ENCODE data around the gene CEP295NL.
"Not testable (repeated sequence)": the region's sequence is repeated elsewhere in the genome, so short reads cannot be mapped to it uniquely, and the experiment has no call there.

CEP295NL gene

DNA sequence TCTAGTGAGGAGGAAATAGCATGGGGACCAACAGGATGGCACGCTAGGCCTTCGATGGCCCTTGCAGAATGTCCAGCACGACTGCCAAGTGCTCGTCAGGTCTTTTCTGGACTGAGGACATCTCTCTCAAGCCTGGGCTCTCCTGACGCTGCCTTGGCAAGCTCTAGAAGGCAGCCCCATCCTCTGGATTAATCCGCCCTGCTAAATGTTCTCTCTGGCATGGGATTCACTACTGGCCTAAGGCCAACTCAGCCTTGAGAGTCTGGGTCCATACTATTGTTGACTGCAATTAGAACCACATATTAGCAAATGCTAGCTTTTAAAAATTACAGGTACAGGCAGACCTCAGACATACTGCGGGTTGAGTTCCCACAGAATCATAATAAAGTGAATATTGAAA lies 2.5 kb upstream of the CEP295NL start:
- DNase-seq (ENCODE audit: low read depth, low spot score): no peak

DNA sequence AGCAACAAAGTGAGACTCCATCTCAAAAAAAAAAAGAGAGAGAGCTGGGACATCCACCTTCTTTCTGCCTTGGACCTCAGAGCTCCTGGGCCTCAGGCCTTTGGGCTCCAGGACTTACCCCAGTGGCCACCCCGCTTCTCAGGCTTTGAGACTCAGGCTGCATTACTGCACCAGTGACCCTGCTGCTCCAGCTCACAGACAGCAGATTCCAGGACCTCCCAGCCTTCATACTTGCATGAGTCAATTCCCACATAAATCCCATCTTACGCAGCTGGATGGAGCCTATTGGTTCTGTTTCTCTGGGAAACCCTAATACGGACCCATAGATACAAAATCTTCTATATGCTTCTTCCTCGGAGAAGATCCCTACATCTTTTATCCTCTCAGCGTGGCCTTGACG lies 2.1 kb upstream of the CEP295NL start:
- DNase-seq (ENCODE audit: low read depth, low spot score): no peak

DNA sequence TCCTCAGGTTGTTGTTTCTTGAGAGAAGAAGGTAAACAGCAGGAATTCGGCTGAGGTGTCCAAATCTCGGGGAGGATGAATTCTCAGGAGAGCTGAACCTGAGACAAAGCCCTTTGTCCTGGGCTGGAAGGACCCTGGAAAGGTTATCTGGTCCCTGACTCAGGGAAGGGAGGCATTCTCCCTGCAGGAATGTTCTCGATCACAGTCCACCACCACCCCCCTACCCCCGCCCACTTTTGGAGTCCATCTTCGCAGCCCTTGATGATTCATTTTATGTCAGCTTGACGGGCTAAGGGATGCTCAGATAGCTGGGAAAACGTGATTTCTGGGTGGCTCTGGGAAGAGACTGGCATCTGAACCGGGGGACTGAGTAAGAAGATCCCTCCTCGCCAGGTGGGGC lies 1.4 kb upstream of the CEP295NL start:
- no peak for DNase-seq (ENCODE audit: low read depth, low spot score)

DNA sequence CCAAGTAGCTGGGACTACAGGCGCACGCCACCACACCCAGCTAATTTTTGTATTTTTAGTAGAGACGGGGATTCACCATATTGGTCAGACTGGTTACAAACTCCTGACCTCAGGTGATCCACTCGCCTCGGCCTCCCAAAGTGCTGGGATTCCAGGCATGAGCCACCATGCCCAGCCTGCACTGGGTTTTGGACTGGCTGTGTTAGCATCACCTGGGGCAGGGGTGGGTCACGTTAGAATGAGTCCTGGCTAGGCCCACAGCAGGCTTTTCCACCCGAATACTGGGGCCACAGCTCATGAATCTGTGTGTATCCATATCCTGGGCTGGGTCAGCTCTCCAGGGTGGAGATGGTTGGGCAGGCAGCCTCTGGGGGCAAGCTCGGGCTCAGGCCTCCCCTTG lies 770 bp downstream of the CEP295NL start:
- DNase-seq (ENCODE audit: low read depth, low spot score): not testable (repeated sequence)

DNA sequence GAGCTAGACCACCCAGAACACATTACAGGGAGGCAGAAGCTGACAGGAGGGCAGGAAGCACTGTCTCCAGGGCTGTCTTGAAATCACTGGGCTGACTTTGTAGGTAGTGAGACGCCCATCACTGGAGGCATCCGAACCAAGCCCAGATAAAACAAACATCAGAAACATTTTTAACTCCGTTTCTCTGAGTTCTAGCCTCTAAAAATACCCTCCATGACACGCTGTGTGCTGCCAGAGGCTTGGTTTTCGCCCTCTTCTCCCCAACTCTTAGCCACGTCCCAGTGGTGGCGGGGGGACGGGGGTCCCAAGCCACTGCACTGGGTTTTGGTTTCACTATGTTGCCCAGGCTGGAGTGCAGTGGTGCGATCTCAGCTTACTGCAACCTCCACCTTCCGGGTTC lies 1.2 kb downstream of the CEP295NL start:
- no peak for DNase-seq (ENCODE audit: low read depth, low spot score)

DNA sequence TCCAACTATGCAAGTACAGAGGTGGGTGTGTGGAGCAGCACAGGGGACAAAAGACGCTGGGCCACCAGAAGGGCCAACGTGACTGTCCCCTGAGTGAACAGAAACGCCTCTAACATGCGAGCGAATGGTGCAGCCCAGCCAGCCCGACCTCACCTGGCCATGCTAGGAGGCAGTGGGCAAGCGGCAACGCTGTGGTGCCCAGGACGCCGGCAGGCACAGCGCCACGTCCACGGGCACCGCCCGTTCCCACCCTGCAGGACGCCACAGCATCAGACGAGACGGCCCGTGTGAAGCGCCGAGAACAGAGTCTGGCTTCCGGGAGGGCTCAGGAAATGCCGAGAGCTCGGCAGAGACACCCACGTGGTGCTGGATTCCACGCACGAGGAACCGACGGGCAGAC lies 2.2 kb downstream of the CEP295NL start:
- no peak for DNase-seq (ENCODE audit: low read depth, low spot score)

DNA sequence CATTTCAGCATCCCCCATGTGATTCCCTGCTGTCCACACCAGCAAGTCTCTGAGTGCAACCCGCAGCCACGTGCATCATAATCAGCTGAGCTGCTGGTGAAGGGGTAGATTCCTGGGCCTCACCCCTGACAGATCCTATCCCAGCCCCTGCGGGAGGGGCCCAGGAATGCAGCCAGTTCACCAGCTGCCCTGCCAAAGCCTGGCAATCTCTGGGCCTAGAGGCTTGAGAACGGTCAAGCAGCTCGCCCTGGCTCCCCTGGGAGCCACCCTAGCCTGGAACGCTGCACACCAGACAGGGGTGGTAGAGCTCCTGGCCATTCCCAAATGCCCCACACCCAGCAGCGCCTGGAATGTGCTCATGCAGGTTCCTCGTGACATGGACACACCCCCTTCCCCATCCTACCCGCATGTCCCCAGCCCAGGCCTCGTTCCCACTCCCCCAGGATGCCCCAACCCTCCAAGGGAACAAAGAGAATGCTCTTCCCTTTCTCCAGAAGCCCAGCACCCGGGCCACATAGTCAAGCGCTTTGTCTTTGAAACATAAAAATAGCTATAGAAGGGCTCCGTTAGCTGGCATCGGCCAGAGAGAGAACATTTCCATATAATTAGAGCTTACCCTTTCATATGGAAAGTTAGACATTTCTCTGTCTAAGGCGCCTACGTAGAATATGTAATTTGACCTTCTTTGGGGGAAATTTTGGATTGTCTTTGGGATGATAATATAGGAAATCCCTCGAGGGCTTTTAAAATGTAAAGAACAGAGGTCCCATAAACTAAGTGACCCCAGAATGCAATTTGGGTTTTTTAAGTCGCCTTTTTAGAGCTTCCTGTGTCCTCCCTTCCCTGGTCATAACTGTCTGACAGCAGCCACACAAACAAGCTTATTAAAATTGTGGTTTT lies 3.4 kb downstream of the CEP295NL start:
- no peak for DNase-seq (ENCODE audit: low read depth, low spot score)

DNA sequence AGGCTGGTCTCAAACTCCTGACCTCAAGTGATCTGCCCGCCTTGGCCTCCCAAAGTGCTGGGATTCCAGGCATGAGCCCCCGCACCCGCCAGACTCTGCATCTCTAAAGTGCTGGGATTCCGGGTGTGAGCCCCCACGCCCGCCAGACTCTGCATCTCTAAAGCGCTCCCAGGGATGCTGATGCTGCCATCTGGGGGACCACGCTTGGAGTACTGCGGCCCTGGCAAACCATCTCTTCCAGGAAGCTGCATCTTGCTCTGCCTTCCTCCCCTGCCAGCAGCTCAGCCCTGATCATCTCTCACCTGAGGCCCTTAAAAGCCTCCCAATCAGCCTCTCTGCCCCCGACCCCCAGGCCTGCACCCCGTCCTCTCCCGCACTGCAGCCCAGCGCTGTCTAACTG lies 4.1 kb downstream of the CEP295NL start:
- DNase-seq (ENCODE audit: low read depth, low spot score): no peak

DNA sequence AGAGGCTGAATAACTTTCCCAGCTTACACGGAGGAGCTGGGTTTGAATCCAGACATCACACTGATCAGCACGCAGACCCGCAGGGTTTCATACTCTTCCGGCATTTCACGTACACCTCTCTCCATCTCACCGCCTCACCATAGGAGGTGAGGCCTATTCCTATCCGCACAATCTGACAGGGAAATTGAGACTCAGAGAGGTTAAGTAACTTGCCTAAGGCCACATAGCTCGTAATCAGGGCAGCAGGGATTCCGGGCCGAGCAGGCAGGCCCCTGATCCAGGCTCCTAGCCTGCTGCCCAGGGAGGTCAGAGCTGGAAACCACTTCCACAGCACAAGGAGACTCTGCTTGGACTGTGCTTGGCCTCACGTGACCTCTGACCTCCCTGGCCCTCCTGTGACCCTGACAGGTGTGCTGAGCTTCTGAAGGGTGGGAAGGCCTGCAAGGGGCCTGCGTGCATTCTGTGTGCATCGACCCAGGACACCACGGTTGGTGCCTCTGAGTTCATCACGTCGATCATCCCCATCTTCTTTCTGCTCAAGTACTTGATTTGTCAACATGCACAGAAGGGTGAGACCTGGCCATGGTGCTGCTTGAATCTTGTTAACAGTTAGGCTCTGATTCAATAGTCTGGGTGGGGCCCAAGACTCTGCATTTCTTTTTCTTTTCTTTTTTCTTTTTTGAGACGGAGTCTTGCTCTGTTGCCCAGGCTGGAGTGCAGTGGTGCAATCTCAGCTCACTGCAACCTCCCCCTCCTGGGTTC lies 4.7 kb downstream of the CEP295NL start:
- no peak for DNase-seq (ENCODE audit: low read depth, low spot score)

DNA sequence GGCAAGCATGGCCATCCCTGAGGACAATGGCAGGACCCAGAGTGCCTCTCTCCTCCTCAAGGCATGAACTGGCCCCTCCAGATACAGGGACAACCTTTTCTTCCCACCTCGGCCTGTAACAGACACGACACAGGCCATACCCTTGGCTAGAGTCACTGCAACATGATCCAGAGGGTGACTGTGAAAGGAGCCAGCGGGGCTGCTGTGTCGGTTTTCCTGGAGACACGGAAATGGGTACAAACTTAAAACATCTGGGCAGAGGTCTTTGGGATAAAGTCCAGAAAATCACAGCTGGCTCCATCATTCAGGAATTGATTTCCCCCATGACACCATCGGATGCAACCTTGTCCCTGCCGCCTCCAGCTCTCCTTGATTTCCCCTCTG lies 5.3 kb downstream of the CEP295NL start:
- no peak for DNase-seq (ENCODE audit: low read depth, low spot score)

DNA sequence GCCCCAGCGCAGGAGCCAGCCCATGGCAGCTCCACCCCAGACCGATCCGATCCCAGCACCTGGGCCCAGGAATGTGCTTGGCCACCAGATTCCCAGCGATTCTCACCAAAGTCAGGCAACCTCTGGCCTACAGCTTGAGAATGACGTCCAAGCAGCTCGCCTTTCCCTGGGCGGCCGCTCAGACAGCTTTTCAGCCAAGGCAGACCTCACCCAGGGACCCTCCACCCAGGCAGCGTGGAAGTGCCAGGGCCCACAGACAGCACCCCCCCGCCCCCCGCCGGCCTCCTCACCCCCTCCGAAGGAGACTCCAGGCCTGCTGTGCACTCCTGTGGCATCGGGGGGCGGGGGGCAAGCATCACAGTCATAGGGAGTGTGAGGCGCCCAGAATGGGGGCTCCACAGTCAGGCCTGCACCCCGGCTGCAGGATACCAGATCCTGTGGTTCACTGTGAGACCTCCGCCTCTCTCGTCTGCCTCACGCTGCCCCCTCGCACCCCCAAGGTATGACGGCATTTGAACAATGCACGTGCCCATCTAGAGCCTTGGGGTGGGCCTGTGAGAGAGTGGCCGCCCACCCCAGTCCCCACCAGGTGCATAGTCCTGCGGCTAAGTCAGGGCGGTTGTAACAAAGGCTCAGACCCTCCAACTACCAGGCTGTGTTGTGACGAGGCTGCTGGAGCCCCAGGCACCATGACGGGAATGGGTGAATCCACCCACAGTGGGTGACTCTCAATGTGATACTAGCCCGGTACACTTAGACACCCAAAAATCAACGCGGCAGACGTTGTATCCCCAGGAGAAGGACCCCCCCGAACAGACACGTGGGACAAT lies 6.0 kb downstream of the CEP295NL start:
- DNase-seq (ENCODE audit: low read depth, low spot score): no peak

DNA sequence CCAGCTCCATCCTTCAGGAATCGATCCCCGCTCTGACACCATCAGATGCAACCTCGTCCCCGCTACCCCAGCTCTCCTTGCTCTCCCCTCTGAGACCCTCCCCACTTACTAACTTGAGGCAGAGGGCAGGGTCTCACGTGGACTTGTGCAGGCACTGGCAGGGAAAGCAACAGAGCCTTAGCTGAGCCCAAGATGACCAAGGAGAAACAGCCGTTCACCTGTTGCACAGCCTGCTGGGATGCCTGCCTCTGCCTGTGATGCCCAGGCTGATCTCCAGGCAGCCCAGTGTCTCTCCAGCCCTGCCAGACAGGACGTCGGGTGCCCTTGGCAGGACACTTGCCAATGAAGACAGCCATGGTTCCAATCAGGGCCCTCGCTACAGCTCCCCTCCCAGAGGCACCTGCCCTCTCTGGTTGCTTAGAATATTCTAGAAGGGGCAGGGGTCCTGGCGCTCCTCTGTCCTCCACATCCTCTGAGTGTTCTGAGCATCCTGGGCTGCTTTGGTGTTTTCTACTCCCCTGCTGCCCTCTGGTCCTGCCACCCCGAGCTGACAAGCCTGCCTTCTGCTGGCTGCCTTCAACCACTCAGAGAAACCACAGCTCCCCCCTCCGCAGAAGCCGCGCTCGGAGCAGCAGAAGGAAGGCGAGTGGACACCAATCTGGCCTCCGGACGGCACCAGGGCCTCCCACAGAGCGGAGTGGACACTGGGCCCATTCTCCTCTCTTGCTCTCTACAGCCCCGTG lies 6.7 kb downstream of the CEP295NL start:
- no peak for DNase-seq (ENCODE audit: low read depth, low spot score)

DNA sequence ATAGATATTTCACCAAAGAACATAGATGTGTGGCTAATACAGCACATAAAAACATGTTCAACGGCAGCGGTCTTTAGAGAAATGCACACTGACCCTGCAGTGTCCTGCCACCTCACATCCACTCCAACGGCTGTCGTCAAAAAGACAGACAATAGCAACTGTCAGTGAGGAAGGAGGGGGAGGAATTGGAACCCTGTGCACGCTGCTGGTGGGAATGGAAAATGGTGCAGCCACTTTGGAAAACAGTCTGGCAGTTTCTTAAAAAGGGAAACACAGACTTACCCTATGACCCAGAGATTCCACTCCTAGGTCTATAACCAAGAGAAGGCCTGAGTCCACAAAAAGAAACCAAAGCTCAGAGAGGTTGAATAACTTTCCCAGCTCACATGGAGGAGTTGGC lies 7.7 kb downstream of the CEP295NL start:
- DNase-seq (ENCODE audit: low read depth, low spot score): no peak

DNA sequence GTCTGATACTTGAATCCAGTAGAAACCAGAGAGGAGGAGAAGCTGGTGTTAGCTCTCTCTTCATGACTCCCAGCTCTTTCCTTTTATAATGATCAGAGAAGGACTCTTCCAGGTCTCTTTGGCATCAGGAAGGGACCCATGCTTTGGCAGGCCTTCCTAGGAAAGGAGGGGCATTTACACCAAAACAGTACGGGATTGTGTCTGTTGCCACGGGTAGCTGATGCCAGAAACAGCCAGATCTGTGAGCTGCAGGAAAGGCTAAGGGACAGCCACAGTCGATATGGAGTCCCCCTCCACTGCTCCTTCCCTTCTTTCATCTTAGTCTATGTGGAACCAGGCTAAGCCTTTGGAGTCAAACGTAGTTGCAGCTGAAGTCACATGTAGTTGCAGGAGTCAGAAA lies 9.3 kb downstream of the CEP295NL start:
- no peak for DNase-seq (ENCODE audit: low read depth, low spot score)

DNA sequence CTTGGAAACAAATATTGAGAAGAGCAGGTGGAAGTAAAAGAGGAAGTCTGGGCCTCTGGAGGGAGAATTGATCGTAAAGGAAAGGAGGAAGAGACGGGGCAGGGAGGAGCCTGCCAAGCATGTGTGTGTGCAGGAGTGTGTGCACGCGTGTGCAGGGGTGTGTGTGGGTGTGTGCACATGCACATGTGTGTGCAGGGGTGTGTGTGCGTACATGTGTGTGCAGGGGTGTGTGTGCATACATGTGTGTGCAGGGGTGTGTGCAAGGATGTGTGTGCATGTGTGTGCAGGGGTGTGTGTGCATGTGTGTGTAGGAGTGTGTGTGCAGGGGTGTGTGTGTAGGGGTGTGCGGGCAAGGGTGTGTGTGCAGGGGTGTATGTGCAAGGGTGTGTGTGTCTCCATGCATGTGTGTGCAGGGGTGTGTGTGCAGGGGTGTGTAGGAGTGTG lies 10.0 kb downstream of the CEP295NL start:
- no peak for DNase-seq (ENCODE audit: low read depth, low spot score)

DNA sequence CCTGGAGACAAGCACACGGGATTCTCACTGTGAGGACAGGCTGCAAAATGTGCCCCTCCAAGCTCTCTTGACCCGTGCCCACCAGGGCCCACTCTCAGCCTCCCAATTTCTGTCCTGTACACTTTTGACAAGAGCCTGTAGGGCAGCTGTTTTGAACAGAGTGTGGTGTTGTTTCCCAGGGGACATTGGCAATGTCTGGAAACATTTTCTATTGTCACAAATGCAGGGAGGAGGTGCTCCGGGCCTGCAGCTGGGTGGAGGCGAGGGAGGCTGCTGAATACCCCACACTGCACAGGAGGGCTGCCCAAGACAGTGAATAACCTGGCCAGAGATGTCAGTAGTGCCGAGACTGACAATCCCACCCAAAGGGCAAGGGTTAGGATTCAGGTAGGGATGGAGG lies 10.5 kb downstream of the CEP295NL start:
- DNase-seq (ENCODE audit: low read depth, low spot score): no peak

DNA sequence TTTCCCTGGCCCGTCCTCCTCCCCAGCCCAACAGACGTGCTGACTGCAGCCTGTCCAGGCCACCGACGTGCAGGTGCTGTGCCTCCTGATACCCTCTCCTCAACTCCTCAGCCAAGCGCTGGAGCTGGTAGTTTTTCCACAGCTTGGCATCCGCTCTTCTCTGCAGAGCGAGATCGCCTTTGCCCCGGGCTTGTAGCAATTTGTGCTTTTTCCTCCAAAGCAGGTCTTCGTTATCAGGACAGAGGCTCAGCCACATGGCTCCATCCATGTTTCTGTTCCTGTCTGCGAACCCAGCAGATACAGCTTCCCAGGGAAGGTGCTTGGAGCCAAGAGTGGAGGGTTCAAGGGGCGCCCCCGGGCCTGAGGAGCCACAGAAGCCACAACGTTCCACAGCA lies 10.9 kb downstream of the CEP295NL start:
- DNase-seq (ENCODE audit: low read depth, low spot score): no peak

DNA sequence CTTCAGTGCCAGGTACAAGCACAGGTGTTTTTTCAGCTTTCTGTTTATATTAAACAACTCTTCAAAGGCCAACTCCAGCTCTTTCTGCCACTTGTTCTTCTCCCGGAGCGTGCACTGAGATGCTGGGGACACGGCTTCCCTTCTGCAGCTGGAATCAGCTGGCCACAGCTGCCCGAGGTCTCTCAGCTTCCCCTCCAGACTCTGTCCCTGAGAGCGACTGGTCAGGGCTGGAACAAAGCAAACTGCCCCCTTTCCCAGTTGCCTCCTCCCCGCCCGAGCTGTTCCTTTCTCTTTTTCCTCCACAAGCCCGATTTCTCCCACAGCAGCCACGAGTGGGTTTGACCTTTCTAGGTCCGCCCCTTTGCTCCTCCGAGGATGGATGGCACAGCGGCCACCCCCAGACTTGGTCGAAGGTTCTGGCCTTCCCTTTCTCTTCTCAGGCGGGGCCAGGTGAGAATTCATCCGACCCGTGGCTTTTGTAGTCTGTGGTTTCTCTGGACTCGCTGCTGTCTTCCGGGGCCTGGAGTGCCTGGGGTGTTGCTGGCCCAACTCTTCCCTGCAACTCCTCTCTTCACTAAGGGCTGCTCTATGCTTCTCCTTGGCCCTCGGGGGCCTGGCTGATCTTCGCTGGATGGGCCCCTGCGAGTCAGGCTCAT lies 11.5 kb downstream of the CEP295NL start:
- DNase-seq (ENCODE audit: low read depth, low spot score): no peak

DNA sequence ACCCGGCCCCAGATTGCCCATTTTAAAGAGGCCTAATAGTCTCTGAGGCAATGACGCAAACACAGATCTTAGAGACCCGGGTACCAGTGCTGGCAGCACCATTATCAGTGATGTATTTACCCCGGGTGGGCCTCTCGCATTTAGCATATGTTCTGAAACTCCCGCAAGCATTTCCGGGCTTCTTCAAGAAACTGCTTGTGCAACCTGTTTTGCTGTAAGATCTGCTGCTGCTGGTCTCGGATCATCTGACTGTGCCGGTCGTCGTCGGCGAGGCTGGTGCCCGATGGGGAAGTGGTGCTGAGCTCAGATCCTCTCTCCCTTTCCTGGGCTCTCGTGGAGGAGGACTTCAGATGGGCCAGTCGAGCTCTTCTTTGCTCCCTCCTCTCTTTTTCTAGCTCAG lies 12.5 kb downstream of the CEP295NL start:
- DNase-seq (ENCODE audit: low read depth, low spot score): peak; percentile 14

DNA sequence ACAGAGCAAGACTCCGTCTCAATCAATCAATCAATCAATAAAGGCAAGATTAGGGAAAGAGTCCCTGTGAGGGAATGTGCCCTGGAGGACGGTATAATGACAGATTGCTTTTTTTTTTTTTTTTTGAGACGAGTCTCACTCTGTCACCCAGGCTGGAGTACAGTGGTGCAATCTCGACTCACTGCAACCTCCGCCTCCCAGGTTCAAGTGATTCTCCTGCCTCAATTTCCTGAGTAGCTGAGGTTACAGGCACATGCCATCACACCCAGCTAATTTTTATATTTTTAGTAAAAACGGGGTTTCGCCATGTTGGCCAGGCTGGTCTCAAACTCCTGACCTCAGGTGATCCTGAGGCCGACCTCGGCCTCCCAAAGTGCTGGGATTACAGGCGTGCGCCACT lies 12.9 kb downstream of the CEP295NL start:
- DNase-seq (ENCODE audit: low read depth, low spot score): not testable (repeated sequence)

DNA sequence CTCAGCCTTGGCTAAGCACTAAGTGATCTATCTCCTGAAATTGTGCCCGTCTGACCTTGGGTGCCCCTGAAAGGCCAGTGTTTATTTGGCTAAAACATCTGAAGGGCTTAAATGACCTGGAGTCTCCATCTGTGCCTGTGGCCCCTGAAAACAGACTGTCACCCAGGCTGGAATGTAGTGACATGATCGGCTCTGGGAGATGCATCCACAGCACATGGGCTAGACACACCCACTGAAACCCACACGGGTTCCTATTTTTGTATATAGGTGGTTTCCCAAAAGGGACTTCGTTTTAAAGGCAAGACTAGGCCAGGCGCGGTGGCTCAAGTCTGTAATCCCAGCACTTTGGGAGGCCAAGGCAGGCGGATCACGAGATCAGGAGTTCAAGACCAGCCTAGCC lies 13.5 kb downstream of the CEP295NL start:
- DNase-seq (ENCODE audit: low read depth, low spot score): no peak

Data from activated naive CD8-positive, alpha-beta T cell treated with anti-CD3 and anti-CD28 coated beads, Interleukin-2, amount 50 U/mL, for 16 hours (primary cell).